GM18861 (cell line): Measurements from ENCODE around the gene GNA12.
A peak's percentile ranks its signal among the peaks of the same experiment; 100 is the strongest.
"Not testable (repeated sequence)": the region's sequence is repeated elsewhere in the genome, so short reads cannot be mapped to it uniquely, and the experiment has no call there.

Source experiments
- ATAC-seq: cut with Tn5 transposase; IDR thresholded peaks from one replicate; pipeline ENCODE4 v1.9.1; 2021; ENCODE audit not compliant: unreplicated experiment

GNA12 gene

DNA sequence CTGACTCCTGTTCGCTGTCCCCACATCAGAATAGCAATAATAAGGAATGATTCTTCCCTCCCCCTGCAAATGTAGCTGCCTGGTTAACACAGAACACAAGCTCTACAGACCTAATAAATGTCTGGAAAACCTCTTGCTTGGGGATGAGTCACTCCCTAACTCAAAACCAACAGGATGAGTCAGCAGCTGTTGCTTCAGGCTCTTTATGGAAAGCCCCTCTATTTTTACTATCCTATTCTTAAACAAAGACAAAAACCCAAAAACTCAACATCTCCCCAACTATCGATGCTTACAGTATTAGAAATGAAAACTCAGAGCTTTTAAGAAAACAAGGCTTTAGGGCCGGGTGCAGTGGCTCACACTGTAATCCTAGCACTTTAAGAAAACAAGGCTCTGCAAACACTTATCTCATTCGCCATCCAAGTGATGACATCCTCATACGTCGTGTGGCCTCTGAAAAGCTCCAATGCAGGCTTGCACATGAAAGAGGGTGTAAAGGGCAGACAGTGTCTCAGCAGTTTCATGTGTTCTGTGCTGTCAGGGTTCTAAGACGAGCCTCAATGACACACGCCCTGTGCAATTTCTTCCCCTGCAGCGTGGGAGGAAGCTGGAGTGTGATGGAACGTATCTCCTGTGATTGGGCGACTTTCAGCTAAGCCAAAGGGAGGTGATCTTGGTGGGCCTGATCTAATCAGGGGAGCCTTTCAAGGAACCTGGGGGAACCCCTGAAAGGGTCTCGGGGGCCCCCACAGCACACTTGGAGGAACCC lies 86.0 kb downstream of the GNA12 start:
- ATAC-seq: peak; percentile 73

DNA sequence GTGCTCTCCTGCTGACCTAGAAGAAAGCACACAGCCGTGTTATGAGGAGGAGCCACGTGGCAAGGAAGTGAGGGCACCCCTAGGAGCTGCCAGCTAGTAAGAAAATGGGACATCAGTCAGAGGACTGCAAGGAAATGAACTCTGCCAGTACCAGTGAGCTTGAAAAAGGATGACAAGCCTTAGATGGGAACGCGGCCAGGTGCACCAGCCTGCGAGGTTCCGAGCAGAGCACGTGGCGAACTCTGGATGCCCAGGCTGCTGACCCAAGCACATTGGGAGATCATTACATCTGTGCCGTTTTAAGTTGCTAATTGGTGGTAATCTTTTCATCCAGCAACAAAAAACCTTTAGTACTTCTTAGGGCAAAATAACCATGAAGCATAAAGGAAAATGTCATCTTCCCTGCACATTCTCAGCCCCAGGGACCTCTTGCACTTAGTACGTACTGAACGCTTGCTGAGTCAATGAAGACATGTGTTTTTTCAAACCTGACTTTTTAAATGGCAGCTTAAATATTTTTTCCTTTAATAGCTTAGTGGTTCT lies 86.7 kb downstream of the GNA12 start:
- no peak for ATAC-seq

DNA sequence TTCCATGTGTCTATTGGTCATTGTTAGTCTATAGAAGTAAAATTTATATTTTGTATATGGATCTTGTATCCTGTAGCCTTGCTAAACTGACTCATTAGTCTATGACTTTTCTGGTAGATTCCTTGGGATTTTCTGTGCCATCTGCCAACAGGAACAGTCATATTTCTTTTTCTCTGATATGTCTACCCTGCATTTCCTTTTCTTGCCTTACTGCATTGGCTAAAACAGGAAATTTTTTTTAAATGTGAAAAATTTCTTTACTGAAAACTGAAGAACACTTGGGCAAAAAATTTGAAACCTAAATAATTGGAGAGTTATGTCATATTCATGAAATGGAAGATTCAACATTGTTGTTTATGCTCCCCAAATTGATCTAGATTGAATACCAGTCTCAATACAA lies 88.6 kb downstream of the GNA12 start:
- ATAC-seq: no peak

DNA sequence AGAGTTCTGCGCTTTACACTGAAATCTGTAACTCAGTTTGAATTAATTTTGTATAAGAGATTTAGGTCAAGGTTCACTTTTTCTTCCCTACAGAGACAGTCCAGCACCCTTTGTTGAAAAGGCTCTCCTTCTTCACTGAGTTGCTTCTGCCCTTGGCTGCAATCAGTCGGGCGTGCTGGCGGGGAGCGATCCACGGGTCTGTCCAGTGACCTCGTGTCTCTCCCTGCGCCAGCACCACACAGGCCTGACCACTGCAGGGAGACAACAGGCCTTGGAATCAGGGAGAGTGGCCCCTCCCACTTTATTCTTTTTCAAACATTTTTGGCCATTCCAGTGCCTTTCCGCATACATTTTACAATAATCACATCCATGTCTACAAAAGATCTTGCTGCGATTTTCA lies 89.2 kb downstream of the GNA12 start:
- no peak for ATAC-seq

DNA sequence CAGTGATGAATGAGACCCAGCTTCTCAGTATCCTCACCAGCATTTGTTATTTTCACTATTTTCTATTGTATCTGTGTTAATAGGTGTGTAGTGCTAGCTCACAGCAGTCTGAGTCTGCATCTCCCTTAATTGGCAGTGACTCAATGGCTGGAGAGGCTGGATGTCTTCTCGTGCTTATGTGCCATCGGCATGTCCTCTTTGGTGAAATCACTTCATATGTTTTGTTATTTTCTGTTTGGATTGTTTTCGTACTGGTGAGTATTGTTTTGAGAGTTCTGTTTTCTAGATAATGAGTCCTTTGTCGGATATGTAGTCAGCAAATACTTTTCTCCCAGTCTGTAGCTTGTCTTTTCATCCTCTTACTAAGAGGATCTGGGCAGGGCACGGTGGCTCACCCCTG lies 90.0 kb downstream of the GNA12 start:
- ATAC-seq: no peak

DNA sequence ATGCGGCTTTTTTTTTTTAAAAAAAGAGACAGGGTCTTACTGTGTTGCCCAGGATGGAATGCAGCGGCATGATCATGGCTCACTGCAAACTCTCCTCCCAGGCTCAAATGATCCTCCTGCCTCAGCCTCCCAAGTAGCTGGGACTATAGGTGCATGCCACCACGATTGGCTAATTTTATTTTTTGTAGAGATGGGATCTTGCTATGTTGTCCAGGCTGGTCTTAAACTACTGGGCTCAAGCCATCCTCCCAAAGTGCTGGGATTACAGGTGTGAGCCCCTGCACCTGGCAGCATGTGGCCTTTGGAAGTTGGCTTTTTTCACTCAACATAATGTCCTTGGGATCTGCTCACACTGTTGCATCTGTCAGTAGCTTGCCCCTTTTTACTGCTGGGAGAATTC lies 91.0 kb downstream of the GNA12 start:
- no peak for ATAC-seq

DNA sequence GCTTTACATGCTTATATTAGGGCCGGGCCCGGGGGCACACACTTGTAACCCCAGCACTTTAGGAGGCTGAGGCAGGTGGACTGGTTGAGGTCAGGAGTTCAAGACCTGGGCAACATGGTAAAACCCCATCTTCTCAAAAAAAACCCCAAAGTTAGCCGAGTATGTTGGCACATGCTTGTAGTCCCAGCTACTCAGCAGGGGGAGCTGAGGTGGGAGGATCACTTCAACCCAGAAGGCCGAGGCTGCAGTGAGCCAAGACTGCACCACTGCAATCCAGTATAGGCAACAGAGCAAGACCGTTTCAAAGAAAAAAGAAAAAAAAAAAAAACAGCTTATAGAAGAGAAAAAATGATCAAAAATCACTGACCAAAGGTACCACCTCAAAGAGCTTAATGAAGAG lies 93.0 kb downstream of the GNA12 start:
- no peak for ATAC-seq

DNA sequence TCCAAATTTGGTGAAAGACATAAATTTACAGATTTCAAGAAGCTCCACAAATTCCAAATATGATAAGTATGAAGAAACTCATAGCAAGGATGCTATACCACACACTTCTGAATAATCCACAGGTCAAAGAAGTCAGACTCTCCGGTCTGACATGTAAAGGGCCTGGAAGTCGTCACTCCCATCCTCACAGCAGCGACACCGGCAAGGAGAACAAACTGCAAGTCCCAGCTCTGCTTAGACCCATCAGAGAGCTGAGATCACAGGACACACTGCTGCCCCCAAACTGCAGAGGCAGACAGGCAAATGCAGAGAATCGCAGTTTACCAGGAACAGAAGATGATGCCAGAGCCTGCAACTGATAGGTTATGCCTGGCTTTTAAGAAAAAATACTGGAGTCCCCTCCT lies 94.1 kb downstream of the GNA12 start:
- ATAC-seq: no peak

DNA sequence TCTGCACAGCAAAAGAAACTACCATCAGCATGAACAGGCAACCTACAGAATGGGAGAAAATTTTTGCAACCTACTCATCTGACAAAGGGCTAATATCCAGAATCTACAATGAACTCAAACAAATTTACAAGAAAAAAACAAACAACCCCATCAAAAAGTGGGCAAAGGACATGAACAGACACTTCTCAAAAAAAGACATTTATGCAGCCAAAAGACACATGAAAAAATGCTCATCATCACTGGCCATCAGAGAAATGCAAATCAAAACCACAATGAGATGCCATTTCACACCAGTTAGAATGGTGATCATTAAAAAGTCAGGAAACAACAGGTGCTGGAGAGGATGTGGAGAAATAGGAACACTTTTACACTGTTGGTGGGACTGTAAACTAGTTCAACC lies 95.4 kb downstream of the GNA12 start:
- ATAC-seq: not testable (repeated sequence)

DNA sequence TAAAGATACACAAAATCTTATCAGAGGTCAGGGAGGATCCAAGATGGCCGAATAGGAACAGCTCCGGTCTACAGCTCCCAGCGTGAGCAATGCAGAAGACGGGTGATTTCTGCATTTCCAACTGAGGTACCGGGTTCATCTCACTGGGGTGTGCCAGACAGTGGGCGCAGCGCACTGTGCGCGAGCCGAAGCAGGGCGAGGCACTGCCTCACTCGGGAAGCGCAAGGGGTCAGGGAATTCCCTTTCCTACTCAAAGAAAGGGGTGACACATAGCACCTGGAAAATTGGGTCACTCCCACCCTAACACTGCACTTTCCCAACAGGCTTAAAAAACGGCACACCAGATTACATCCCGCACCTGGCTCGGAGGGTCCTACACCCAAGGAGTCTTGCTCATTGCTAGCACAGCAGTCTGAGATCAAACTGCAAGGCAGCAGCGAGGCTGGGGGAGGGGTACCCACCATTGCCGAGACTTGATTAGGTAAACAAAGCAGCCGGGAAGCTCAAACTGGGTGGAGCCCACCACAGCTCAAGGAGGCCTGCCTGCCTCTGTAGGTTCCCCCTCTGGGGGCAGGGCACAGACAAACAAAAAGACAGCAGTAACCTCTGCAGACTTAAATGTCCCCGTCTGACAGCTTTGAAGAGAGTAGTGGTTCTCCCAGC lies 100.5 kb downstream of the GNA12 start:
- ATAC-seq: not testable (repeated sequence)

DNA sequence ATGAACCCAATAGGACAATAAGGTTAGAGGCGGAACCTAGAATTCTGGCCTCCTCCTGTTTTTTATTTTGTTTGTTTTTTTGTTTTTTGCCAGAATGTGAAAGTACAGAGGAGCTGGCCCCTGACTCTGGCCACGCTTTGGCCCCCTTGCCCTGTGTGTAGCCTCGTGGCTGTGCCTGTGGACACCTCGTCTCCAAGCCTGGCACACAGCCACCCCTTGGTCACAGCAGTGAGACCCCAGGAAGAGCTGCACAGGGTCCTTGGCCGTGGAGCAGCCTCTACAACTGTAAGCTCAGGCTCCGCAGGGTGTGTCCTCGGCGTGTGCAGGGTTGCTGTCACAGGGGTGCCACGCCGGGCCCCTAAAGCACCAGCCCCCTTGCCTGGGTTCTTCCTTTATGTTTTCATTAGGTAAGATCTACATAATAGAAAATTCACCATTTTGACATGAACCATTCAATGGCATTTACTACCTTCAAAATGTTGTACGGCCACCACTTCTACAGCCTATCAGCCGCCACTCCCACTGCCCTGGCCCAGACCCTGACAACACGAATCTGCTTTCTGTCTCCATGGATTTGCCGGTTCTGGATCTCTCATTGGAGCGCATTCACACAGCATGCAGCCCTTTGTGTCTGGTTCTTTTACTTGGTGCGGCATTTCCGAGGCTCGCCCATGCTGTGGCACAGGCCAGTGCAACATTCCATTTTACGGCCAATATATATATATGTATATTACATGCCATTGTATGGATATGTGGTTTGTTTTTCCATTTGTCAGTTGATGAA lies 105.2 kb downstream of the GNA12 start:
- ATAC-seq: no peak

DNA sequence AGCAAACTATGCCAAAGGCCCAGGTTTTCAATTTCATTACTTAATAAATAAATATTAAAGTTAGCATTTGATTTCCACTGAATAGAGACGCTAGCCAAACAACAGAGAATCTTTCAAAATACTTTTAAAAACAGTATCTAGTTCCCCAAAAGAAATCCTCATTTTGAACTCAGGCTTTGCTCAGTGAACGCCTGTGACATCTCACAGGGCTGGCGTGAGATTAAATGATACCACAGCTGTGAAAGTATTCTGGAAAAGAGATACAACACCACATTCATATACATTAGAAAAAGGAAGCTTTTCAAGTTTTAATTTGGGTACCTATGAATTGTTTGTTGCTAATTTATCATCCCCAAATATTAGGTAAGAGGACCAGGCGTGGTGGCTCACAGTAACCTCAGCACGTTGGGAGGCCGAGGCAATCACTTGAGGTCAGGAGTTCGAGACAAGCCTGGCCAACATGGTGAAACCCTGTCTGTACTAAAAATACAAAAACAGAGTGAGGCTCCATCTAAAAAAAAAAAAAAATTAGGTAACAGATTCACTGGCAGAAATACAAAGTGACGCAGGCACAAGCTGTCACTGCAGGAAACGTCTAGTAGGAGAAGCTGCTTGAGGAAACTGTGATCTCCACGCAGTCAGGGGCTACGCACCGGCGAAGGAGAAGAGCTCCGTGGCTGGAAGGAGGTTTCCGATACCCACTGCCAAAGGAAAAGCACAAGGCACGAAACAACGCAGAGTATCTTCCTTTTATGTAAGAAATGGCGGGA lies 106.2 kb downstream of the GNA12 start:
- no peak for ATAC-seq

DNA sequence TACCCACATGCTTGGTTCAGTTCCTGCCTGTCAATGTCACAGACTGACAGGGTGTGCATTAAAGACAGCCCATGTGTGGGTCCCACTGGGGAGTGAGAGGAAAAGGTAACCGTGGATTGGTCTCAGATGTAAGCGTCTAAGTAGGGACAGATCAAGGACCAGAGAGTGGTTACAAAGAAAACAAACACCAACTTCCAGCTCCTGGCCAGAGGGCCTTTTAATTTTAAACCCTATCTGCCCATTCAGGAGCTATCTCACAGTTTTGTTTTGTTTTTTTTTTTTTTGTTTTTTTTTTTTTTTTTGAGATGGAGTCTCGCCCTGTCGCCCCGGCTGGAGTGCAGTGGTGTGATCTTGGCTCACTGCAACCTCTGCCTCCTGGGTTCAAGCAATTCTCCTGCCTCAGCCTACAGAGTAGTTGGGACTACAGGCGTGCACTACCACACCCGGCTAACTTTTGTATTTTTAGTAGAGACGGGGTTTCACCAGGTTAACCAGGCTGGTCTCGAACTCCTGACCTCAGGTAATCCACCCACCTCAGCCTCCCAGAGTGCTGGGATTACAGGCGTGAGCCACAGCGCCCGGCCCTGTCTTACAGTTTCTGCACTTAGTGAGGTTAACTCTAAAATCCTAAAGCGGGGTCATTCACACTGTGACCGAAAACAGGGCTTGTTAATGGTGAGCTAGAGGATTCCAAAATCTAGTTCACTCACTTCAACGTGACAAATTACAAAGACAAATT lies 106.9 kb downstream of the GNA12 start:
- ATAC-seq: not testable (repeated sequence)

DNA sequence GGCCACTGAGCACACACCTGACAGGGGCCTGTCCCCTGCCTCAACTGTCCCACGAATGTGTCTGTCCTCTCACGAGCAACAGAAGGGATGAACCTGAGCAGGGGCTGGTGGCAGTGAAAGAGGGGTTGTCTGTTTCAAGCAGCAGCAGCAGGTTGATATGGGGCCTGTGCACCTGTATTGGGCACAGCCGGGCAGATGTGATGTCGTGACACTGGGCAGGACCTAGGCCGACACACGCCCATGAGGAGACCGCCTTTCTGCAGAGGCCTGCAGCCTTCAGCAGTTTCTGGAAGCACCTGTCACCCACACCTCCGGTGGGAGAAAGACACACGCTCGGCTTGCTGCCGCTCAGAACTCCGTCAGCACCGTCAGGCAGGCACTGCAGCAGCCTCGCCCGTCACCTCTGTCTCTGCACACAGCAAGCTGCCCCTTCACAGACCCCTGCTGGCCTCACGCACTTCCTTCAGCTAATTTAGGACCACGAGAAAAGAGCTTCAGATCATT lies 107.6 kb downstream of the GNA12 start:
- ATAC-seq: no peak

DNA sequence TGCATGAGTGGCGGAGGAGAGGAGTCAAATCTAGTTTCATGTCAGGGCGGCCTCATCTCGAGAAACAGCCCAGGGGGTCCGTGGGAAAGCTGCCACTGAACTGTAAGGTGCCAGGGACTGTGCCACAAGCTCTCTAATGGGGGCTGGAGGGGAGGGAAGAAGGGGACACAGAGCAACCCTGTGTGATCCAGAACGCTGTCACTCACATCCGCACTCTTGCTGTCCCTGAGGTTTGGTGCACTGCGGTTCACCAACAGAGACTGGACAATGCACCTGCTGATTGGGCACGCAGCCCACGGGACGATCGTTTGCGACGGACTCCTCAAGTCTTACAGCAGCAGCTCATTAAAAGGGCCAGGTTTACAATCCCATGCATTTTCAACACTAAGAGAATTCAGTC lies 108.4 kb downstream of the GNA12 start:
- ATAC-seq: no peak

DNA sequence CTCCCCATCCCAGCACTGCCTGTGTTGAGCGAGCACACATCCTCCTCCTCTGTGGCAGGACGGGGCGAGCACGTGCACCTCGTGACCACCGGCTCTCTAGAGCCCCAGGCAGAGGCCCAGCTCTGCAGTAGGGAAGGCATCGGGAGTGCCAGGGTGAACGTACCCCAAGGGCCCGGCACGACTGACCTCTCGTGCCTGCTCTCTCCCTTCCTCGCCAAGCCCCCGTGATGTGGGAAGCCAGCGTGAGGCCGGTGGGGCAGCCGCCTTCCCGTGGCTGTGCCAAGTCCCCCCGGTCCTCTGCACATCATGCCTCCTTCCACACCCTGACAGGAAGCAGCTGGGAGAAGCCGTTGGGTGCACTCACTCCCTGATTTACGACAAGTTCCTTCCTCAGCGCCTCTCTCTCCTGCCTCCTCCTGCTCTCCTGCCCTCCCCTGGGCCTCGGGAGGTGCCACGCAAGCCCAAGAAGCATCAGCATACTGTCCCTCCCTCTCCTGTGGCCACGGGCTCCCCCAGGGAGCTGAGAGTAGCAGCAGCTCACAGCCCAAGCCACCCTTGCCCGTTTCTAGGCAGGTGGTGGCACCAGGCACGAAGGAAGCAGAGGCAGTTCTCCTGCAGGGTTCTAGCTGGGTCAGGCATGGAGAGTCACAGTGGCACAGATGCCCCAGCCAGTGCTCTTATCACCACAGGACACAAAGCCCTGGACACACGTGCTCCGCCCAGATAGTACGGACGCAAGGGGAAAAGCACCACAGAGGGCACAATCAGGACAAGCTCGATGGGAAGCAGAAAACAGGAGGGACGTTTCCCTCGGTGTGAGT lies 109.1 kb downstream of the GNA12 start:
- ATAC-seq: no peak

DNA sequence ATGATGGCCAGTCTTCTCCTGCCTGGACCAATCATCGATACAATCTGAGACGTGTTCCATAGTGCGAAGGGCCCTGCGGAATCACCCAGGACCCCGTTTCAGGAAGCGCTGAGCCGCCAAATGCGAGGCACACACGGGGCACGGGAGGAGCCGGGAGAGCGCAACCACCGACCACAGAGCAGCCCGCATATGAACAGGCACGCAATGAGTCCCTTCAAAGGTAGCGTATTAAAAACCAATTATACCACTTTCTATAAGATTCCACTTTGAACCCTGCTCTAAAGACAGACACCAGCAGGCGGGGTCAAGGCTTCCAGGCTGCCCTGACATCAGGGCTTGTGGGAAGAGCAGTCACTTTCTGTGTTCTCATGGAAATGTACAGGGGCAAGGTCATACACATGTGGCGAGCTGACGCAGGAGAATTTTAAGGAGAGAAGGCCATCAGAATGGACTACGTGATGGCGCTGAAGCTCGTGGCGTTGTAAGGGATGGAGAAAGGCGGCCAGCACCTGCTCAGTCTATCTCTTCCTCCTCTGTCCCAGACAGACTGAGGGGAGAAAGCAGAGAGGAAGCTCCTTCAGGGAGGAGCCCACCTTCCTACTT lies 109.9 kb downstream of the GNA12 start:
- ATAC-seq: no peak

DNA sequence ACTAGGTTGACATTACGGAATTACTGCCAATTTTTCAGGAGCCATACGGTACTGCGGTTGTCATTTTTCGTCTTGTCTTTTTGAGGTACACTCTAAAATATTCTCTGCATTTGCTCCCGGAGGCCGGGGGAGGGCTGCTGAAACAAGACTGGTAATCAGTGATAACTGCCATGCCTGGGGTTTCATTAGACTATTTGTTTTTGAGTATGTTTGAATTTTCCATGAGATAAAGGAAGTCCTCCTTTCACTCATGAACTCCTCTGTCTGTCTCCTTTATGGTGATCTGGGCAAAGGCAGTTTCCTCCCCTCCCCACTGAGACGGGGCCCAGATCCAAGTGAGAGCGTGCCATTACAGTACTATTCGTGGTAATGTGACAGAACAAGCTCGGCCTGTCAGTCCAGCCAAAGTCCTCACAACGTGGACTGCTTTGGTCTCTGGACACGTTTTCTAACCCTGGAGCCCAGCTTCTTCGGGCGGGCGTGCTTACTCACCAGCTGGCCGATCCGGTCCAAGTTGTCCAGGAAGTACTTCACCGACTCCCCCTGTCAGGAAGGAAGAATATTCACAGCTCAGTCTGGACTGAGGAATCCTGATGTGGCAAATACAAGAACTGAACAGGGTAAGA lies 111.0 kb downstream of the GNA12 start:
- ATAC-seq: no peak
